GM19238 (cell line): Measurements from ENCODE around the gene FAM133A.

Source experiments
- DNase-seq: peaks from one replicate; pipeline ENCODE4 v3.0.0; 2011; ENCODE audit warnings: low spot score; ENCODE audit not compliant: insufficient read length

Gene FAM133A

DNA sequence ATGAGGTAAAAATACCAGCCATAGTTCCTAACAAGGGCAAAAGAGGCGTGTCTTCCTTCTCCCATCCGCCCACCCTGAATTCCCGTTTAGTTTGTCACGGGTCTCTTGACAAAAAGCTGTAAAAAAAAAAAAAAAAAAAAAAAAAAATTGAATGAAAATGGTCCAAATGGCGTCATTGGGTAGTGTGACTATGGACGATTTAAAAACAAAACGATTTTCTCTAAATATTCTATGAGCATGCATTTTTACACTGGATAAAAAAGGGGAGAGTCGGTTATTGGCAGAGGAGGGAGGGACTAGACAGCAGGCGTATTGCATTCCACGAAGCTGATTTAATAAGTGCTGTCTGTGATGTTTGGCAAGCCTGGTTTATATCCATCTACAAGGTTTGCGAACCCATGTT, at the start of gene FAM133A:
Gene FAM133A (plus strand): TSS at position 338 of the 403 bp plus-strand sequence. CDS start 35,214 bp downstream, outside the sequence.
- no peak for DNase-seq

DNA sequence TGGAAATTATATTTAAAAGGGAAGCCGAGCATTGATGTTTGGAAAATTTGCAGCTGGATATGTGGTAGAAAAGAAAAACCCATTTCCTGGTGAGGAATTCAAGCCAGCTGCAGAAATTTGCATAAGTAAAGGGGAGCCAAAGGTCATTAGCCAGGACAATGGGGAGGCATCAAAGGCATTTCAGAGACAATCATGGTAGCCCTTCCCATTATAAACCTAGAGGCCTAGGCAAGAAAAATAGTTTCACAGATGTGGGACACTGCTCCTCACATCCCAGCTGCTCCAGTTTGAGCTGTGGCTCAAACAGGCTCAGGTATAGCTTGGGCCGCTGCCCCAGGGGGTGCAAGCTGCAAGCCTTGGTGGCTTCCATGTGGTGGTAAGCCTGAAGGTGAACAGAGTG, 36.4 kb upstream of the FAM133A start:
- DNase-seq = no peak

DNA sequence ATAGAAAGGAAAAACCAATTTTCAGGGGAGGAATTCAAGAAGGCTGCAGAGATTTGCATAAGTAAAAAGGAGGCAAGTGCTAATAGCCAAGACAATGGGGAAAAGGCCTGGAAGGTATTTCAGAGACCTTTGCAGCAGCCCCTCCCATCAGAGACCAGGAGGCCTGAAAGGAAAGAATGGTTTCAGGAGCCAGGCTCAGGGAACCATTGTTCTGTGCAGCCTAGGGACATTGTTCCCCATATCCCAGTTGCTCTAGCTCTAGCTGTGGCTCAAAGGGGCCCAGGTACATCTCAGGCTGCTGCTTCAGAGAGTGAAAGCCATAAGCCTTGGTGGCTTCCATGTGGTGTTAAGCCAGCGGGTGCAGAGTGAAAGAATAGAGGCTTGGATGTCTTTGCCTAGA, 24.6 kb upstream of the FAM133A start:
- no peak for DNase-seq

DNA sequence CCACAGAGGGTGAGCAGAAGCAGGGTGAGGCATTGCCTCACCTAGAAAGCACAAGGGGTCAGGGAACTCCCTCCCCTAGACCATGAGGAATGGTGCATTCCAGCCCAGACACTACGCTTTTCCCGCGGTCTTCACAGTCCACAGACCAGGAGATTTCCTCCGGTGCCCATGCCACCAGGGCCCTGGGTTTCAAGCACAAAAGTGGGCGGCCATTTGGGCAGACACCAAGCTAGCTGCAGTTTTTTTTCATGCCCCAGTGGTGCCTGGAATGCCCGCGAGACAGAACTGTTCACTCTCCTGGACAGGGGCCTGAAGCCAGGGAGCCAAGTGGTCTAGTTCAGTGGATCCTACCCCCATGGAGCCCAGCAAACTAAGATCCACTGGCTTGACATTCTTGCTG, 13.4 kb upstream of the FAM133A start:
- DNase-seq = no peak

DNA sequence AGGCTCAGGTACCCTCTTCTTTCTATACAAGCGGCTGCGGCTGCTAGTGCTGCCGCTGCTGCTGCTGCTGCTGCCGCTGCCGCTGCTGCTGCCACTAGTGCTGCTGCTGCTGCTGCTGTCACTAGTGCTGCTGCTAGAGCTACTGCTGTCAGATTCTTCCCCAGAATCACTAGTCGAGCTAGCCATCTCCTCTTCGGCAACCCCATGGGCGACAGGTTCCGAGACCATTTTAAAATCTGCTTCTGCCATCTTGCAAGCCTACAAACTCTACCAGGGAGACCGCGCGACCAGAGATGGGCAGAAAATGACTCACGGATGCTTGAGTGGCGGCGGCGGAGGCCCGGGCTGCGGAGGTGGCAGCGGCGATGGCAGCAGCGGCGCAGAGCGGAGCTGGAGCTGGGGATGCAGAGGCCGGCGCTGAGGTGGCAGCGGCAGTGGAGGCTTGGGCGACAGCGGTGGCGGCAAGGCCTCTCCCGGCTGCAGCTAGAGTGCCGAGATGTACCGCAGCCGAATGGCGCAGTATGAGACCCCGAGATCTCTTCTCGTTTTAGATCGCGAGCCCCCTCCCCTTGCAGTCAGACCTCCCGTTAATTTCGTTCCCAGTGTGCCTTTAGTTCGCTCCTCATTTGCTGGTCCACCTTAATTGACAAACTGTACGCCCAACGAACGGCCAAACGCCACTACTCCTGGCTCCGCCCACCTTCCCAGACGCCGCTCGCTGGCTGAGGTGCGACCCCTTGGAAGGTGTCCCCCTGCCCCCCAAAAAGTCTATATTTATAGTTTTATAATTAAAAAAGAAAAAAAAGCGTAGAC, 744 bp upstream of the FAM133A start, which contains the start of gene NAP1L3:
Gene NAP1L3 (minus strand): TSS at position 523 of the 813 bp plus-strand sequence. CDS start 274 bp downstream, at position 249.
- DNase-seq = no peak

DNA sequence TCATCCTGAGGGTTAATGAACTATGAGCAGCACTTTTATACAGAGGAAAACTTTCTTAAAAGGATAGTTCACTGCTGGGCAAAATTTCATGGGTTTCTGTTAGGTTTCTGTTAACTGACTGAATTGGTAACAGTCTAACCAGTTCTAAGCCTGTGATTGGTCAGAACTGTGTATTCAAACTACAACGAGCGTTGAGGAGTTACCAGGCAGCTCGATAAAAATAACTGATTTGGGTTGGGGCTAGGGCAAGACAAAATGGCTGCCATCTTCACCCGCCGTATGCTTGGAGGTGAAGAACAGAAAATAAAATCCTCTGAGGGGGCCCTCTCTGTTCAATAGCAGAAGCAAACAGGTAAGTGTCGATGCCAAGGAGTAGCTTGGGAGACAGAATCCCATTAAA, 22.0 kb downstream of the FAM133A start:
- DNase-seq = no peak

DNA sequence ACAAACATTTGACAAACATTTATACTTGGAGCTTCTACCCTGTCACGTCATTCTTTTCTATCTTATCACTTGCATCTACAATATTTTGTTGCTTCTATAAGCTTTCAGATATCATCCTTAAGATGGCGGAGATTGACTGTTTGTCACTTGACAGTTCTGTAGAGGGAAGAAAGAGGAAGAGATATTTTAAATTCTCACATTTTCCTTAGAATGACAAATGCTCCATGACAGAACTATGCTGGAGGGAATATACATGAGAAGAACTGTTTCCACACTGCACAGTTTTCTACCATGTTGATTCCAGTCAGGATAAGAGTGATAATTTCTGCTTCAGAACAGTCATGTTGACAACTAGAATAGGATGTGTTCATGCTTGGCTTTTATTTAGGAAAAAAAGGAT, 29.7 kb downstream of the FAM133A start:
- DNase-seq = no peak

DNA sequence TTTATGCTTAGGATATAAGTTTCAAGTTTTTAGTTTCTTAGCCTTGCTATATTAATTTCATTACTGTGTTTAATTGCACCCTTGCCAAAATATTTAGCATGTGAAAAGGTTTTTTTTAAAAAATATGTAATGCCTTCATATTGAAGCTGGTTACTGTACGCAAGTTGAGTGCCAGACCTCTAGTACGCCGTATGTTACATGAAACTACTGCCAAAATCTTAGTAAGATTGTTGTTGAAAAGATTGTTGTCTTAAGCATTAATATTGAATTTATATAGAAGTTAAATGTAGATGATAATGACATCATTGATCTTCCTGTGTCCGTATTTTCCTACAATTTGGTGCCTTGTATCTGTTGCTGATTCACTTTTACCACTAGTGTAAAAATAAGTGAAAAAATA, 37.1 kb downstream of the FAM133A start:
- DNase-seq = no peak

DNA sequence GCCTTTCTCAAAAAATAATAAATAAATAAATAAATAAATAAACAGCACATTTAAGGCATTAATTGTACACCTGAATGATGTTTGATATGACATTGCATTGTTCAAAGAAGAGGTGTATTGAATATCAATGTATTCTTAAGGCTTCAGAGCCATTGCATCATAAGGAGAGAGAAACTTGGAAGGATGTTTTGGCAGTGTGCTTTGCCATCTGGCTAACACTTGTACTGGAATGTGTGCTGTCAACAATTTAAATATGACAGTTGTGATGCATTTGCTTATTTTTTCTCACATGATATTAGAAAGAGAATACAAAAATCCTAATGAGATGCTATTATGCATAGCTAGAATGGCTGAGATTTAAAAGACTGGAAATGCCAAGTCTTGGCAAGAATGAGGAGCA, 67.8 kb downstream of the FAM133A start:
- DNase-seq = no peak

DNA sequence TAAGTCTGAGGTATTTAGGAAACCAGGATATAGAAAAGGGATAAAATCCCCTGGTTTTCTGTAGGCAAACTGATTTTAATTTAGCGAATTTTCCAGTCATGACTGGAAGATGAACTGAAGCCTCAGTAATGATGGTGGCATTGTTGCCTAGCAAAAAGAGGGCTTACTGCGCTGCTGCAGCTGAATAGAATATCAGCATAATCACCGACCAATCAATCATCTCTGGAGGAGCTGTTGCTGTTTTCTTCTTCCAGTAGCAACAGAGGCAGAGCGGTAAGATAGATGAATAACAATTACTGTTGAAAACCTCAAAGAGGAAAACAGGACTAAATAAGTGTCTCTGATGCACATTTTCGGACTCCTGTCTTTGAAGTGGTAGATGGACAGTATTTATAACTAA, 86.2 kb downstream of the FAM133A start:
- no peak for DNase-seq
